ENCODE measurements around the gene MME.

The MME gene

GRCh38 chr3:155102329-155102728 lies 22.2 kb downstream of the MME start:
- Histone ChIP-seq H3K4me1 (ENCODE audit: insufficient read depth, low read length, poor library complexity, severe bottlenecking) (no peaks in the 10 kb centered on the region), H3F3A (ENCODE audit: low read depth) (no peaks in the 10 kb centered on the region), H3K79me2 (ENCODE audit: insufficient read depth, low read length) (no peaks in the 10 kb centered on the region), H3K4me2 (ENCODE audit: low read depth, low read length, poor library complexity, severe bottlenecking) (no peak overlapping the region), H3K27me3 (ENCODE audit: insufficient read depth, low read length, poor library complexity, severe bottlenecking) (no peaks in the 10 kb centered on the region), H3K36me3 (ENCODE audit: insufficient read depth, low read length) (no peaks in the 10 kb centered on the region), H3K9me3 (ENCODE audit: insufficient read depth, low read depth, low read length) (no peaks in the 10 kb centered on the region), H4K20me1 (ENCODE audit: insufficient read depth, low read length, poor library complexity, severe bottlenecking) (no peaks in the 10 kb centered on the region), H3K9ac (ENCODE audit: low read depth, low read length, poor library complexity, severe bottlenecking) (no peak overlapping the region), H2AFZ (ENCODE audit: low read length) (no peak overlapping the region), H3K4me3 (ENCODE audit: low read length, poor library complexity, severe bottlenecking) (no peak overlapping the region), H3K9me2 (replicated peaks; ENCODE audit: low read depth, low read length) (no peaks in the 10 kb centered on the region)
- no peak for TF ChIP-seq EZH2phosphoT487 (IDR thresholded peaks at IDR 0.05; ENCODE audit: borderline replicate concordance)
- no peak for TF ChIP-seq CTCF (conservative IDR thresholded peaks at IDR 0.05; ENCODE audit: low read length)

GRCh38 chr3:155103686-155104085 lies 23.6 kb downstream of the MME start:
- no peaks in the 10 kb centered on the region for H3K36me3 ChIP-seq (ENCODE audit: insufficient read depth, low read length)
- H3K4me2 ChIP-seq (ENCODE audit: low read depth, low read length, poor library complexity, severe bottlenecking): no peak overlapping the region
- no peaks in the 10 kb centered on the region for H3K4me1 ChIP-seq (ENCODE audit: insufficient read depth, low read length, poor library complexity, severe bottlenecking)
- no peak overlapping the region for H3K9ac ChIP-seq (ENCODE audit: low read depth, low read length, poor library complexity, severe bottlenecking)
- TF ChIP-seq CTCF (conservative IDR thresholded peaks at IDR 0.05; ENCODE audit: low read length): no peak
- no peak for TF ChIP-seq EZH2phosphoT487 (IDR thresholded peaks at IDR 0.05; ENCODE audit: borderline replicate concordance)
- no peaks in the 10 kb centered on the region for H3F3A ChIP-seq (ENCODE audit: low read depth)
- H3K9me3 ChIP-seq (ENCODE audit: insufficient read depth, low read depth, low read length): no peaks in the 10 kb centered on the region
- no peak overlapping the region for H3K4me3 ChIP-seq (ENCODE audit: low read length, poor library complexity, severe bottlenecking)
- no peaks in the 10 kb centered on the region for H4K20me1 ChIP-seq (ENCODE audit: insufficient read depth, low read length, poor library complexity, severe bottlenecking)
- no peak overlapping the region for H2AFZ ChIP-seq (ENCODE audit: low read length)
- no peaks in the 10 kb centered on the region for H3K9me2 ChIP-seq (replicated peaks; ENCODE audit: low read depth, low read length)
- no peaks in the 10 kb centered on the region for H3K79me2 ChIP-seq (ENCODE audit: insufficient read depth, low read length)
- no peaks in the 10 kb centered on the region for H3K27me3 ChIP-seq (ENCODE audit: insufficient read depth, low read length, poor library complexity, severe bottlenecking)

- H3K9me2 ChIP-seq (replicated peaks; ENCODE audit: low read depth, low read length): no peaks in the 10 kb centered on the region
- no peak overlapping the region for H3K4me2 ChIP-seq (ENCODE audit: low read depth, low read length, poor library complexity, severe bottlenecking)
- H3K9me3 ChIP-seq (ENCODE audit: insufficient read depth, low read depth, low read length): no peaks in the 10 kb centered on the region
- no peak overlapping the region for H3K4me3 ChIP-seq (ENCODE audit: low read length, poor library complexity, severe bottlenecking)
- peaks cover 5% of the 10 kb centered on the region; the same call in 1 of the 2 replicates for H3F3A ChIP-seq (ENCODE audit: low read depth)
- no peaks in the 10 kb centered on the region for H3K79me2 ChIP-seq (ENCODE audit: insufficient read depth, low read length)
- H3K9ac ChIP-seq (ENCODE audit: low read depth, low read length, poor library complexity, severe bottlenecking): no peak overlapping the region
- H3K36me3 ChIP-seq (ENCODE audit: insufficient read depth, low read length): no peaks in the 10 kb centered on the region
- H4K20me1 ChIP-seq (ENCODE audit: insufficient read depth, low read length, poor library complexity, severe bottlenecking): no peaks in the 10 kb centered on the region
- TF ChIP-seq EZH2phosphoT487 (IDR thresholded peaks at IDR 0.05; ENCODE audit: borderline replicate concordance) (no peak), CTCF (conservative IDR thresholded peaks at IDR 0.05; ENCODE audit: low read length) (no peak)
- H3K27me3 ChIP-seq (ENCODE audit: insufficient read depth, low read length, poor library complexity, severe bottlenecking): no peaks in the 10 kb centered on the region
- no peak overlapping the region for H2AFZ ChIP-seq (ENCODE audit: low read length)
- peaks cover 19% of the 10 kb centered on the region for H3K4me1 ChIP-seq (ENCODE audit: insufficient read depth, low read length, poor library complexity, severe bottlenecking)
These were observed 26.0 kb downstream of the MME start for GRCh38 chr3:155106119-155106518.
